K562 (cell line): ENCODE measurements around the gene VAC14. TPM values are rescaled to one million over a fixed set of nuclear protein-coding genes. Genes with fewer than 3 reads are reported as not detected.

Experiments
- ATAC-seq: fragments of 200-7000 bp; cut with Tn5 transposase; 3 replicates; pipeline ENCODE4 v1.9.1; 2020; ENCODE audit warnings: moderate library complexity
- BruUV-seq: library from RNA; stranded (reverse); fragments of 400-500 nt; replicated peaks from 2 replicates; lab custom pipeline; 2021; lab: Mats Ljungman, UMichigan
- CTCF ChIA-PET: fragments of 300-600 bp; formaldehyde crosslinking; extraction: SDS; loops from one replicate; lab custom pipeline; 2021; ENCODE audit warnings: low intra/inter-chr PET ratio; lab: Yijun Ruan, JAX
- POLR2A ChIA-PET: fragments of 300-600, 350-650 bp; sonication (Branson Sonifier 250); formaldehyde crosslinking; extraction: SDS; loops from one replicate; lab custom pipeline; 2021; ENCODE audit warnings: antibody characterized with exemption, inconsistent platforms; lab: Yijun Ruan, JAX
- DNase-seq, 4 experiments: peaks; one replicate each; pipeline versions ENCODE4 v3.0.0 to v3.0.0-alpha.2; 2011 to 2018; ENCODE audit warnings: low spot score in 3 of 4, mixed read lengths in 3 of 4; ENCODE audit errors: extremely low read depth in 1 of 4
- FAIRE-seq: peaks from 2 replicates; lab custom pipeline; 2011; peaks lifted over from hg19 to GRCh38; lab: Jason Lieb, UNC
- H2AFZ ChIP-seq: 2 replicates; pipeline ENCODE4 v1.6.0; 2011; ENCODE audit warnings: low read depth, low read length, control low read depth, inconsistent platforms
- H3K27ac ChIP-seq: fragments of 200-600 bp; 3 replicates; pipeline ENCODE4 v1.8.0; 2011; ENCODE audit warnings: low read depth, mild to moderate bottlenecking, control low read depth, inconsistent platforms, low read length, moderate library complexity, mixed read lengths; ENCODE audit errors: extremely low read depth
- H3K27me3 ChIP-seq, 2 experiments: fragments of 300-600 bp in 1 of 2; 2 replicates in 1 of 2; 3 replicates in 1 of 2; pipeline versions ENCODE4 v1.6.0 to v1.8.0; 2011; ENCODE audit warnings: inconsistent platforms in 2 of 2, low read length in 2 of 2, mild to moderate bottlenecking in 1 of 2, mixed read lengths in 1 of 2, moderate library complexity in 1 of 2; ENCODE audit not compliant: control insufficient read depth in 2 of 2, insufficient read depth in 2 of 2
- H3K36me3 ChIP-seq: fragments of 300-600 bp; 3 replicates; pipeline ENCODE4 v1.8.0; 2011; ENCODE audit warnings: mild to moderate bottlenecking, low read length, inconsistent platforms; ENCODE audit not compliant: control insufficient read depth, insufficient read depth
- H3K4me1 ChIP-seq, 2 experiments: fragments of 200-600 bp in 1 of 2; replicated peaks in 1 of 2; 2 replicates in 1 of 2; 3 replicates in 1 of 2; pipeline versions ENCODE4 v1.5.1 to v1.8.0; 2011; ENCODE audit warnings: inconsistent platforms in 2 of 2, low read length in 2 of 2, mild to moderate bottlenecking in 1 of 2, mixed read lengths in 1 of 2, moderate library complexity in 1 of 2; ENCODE audit not compliant: control insufficient read depth in 2 of 2, insufficient read depth in 2 of 2
- H3K4me2 ChIP-seq: 2 replicates; pipeline ENCODE4 v1.6.1; 2011; ENCODE audit warnings: low read length, control low read depth, inconsistent platforms, mixed read lengths; ENCODE audit not compliant: insufficient read depth
- H3K4me3 ChIP-seq: fragments of 200-600 bp; sonication (generic), shearing (Covaris generic); 2 replicates; pipeline ENCODE4 v1.5.1; 2016; ENCODE audit warnings: control low read depth, inconsistent platforms
- H3K79me2 ChIP-seq: fragments of 200-600 bp; 3 replicates; pipeline ENCODE4 v1.8.0; 2011; ENCODE audit warnings: low read length, inconsistent platforms; ENCODE audit not compliant: control insufficient read depth, insufficient read depth
- H3K9ac ChIP-seq, 2 experiments: 2 replicates each; pipeline versions ENCODE4 v1.6.0 to v1.6.1; 2011; ENCODE audit warnings: low read depth in 2 of 2, low read length in 2 of 2, control low read depth in 1 of 2, inconsistent platforms in 1 of 2, mild to moderate bottlenecking in 1 of 2, mixed read lengths in 1 of 2; ENCODE audit not compliant: insufficient read depth in 1 of 2
- H3K9me1 ChIP-seq: one replicate; pipeline ENCODE4 v1.6.0; 2011; ENCODE audit warnings: inconsistent platforms, mild to moderate bottlenecking, low read length, moderate library complexity; ENCODE audit not compliant: control insufficient read depth, insufficient read depth
- H3K9me3 ChIP-seq: replicated peaks from 2 replicates; pipeline ENCODE4 v1.5.1; 2011; ENCODE audit warnings: low read depth, low read length, inconsistent platforms; ENCODE audit not compliant: control insufficient read depth, insufficient read depth
- H4K20me1 ChIP-seq: replicated peaks from 2 replicates; pipeline ENCODE4 v1.6.1; 2011; ENCODE audit warnings: low read length, inconsistent platforms, mixed read lengths; ENCODE audit not compliant: control insufficient read depth, insufficient read depth
- CEBPB ChIP-seq: fragments of 450-650 bp; IDR thresholded peaks from 2 replicates; pipeline ENCODE4 v1.6.1; 2016; ENCODE audit warnings: missing genetic modification characterization, missing compliant biosample characterization
- JUN ChIP-seq, 2 experiments: sonication (generic) in 1 of 2; formaldehyde crosslinking in 1 of 2; IDR thresholded peaks; 2 replicates each; pipeline versions ENCODE4 v1.6.1 to v1.8.0; 2012 to 2022; ENCODE audit warnings: borderline replicate concordance in 2 of 2, mild to moderate bottlenecking in 2 of 2, improper control_type of control experiment in 1 of 2, low read depth in 1 of 2, low read length in 1 of 2, missing genetic modification reagents in 1 of 2
- LARP7 ChIP-seq: fragments of 450-650 bp; IDR thresholded peaks from 2 replicates; pipeline ENCODE4 v1.6.1; 2016
- RERE ChIP-seq: sonication (generic); formaldehyde crosslinking; IDR thresholded peaks from 2 replicates; pipeline ENCODE4 v1.8.0; 2023; ENCODE audit warnings: missing genetic modification reagents, mild to moderate bottlenecking, borderline replicate concordance
- SMARCC2 ChIP-seq: fragments of 450-650 bp; IDR thresholded peaks from 2 replicates; pipeline ENCODE4 v1.6.1; 2017; ENCODE audit warnings: antibody characterized with exemption, moderate library complexity, mild to moderate bottlenecking, low read depth
- TCF3 ChIP-seq: sonication (generic); formaldehyde crosslinking; IDR thresholded peaks from 2 replicates; pipeline ENCODE4 v1.4.0; 2020; ENCODE audit warnings: mild to moderate bottlenecking, missing genetic modification reagents
- ZKSCAN3 ChIP-seq: fragments of 250-450 bp; sonication (Bioruptor Pico); IDR thresholded peaks from 2 replicates; pipeline ENCODE4 v1.4.0; 2020
- ZNF695 ChIP-seq: fragments of 450-650 bp; formaldehyde crosslinking; IDR thresholded peaks from 2 replicates; pipeline ENCODE4 v1.4.0; 2020; ENCODE audit warnings: mild to moderate bottlenecking, moderate library complexity
- ZNF77 ChIP-seq: fragments of 250-450 bp; sonication (Bioruptor Pico); IDR thresholded peaks from 2 replicates; pipeline ENCODE4 v1.5.0; 2020
- WGBS: fragments of 100-300 bp; shearing (Covaris generic); methylation state at CpG from one replicate; pipeline ENCODE4 v1.1.6; 2016; ENCODE audit warnings: low coverage, mixed read lengths; ENCODE audit not compliant: insufficient coverage; ENCODE audit errors: missing lambda C conversion rate; 5-methylcytosine and 5-hydroxymethylcytosine counted together
- in situ Hi-C: fragments of 300-500 bp; cut with MboI; formaldehyde crosslinking; loops from 4 replicates; pipeline ENCODE4 v1.15.0; 2018; ENCODE audit warnings: inconsistent platforms, mixed read lengths
- intact Hi-C: fragments of 100-400 bp; cut with micrococcal nuclease; formaldehyde crosslinking; loops from 2 replicates; pipeline ENCODE4 v1.14.2; 2022
- polyA plus RNA-seq, 8 experiments: library from polyadenylated mRNA; depleted of rRNA in 4 of 8; stranded (reverse) in 5 of 8; unstranded in 3 of 8; fragments of >200 nt; fragmentation: Nextera tagmentation in 2 of 8; fragmentation: Illumina TruSeq in 1 of 8; extraction: Ambion mirVana in 2 of 8; extraction: Trizol in 1 of 8; gene quantifications; 2 replicates each; pipeline versions ENCODE4 v1.2.1 to v1.2.3, GENCODE V29; 2011 to 2014; ENCODE audit warnings: inconsistent platforms in 1 of 8, missing spikeins in 1 of 8
- total RNA-seq, 7 experiments: library from RNA; depleted of rRNA in 6 of 7; stranded (reverse); fragments of >200 nt in 6 of 7; fragmentation: Illumina TruSeq in 2 of 7; extraction: Trizol in 2 of 7; gene quantifications; 2 replicates each; pipeline versions ENCODE4 v1.2.1 to v1.2.3, GENCODE V29; 2011 to 2021; ENCODE audit warnings: low replicate concordance in 1 of 7
- TF ChIP-seq, protein P1 (sequence below): fragments of 250-450 bp; sonication (Bioruptor Pico); IDR thresholded peaks from 2 replicates; pipeline ENCODE4 v1.5.0; 2021
- TF ChIP-seq, protein P2 (sequence below): IDR thresholded peaks from 2 replicates; pipeline ENCODE4 v1.6.1; 2012; ENCODE audit warnings: low read depth, low read length, improper control_type of control experiment, borderline replicate concordance

Gene VAC14
- total and polyA plus RNA-seq, 9 of the 15 experiments (the other 6 are each of a cell fraction or from before 2014, with no cell fraction given) = 1.3 to 41.6 (median 26.6) TPM

- TF ChIP-seq CEBPB (tag) (no peak), LARP7 (no peak)
Observed at GRCh38 chr16:70665806-70666735, 134.9 kb downstream of the VAC14 start (continued).

GRCh38 chr16:70665113-70665694 lies 135.8 kb downstream of the VAC14 start:
- intact Hi-C loops (no loop called here), in situ Hi-C loops (no loop called here)
- Histone ChIP-seq H3K4me1 (peaks cover 0 to 28% of the 10 kb centered on the region in 2 experiments; a peak in 2 of 5 replicates), H3K4me2 (no peak overlapping the region), H3K9me1 (no peaks in the 10 kb centered on the region), H3K79me2 (no peaks in the 10 kb centered on the region), H3K27ac (no peak overlapping the region), H3K27me3 (no peaks in the 10 kb centered on the region), H3K9ac (no peak overlapping the region), H3K4me3 (no peak overlapping the region), H4K20me1 (no peaks in the 10 kb centered on the region), H3K36me3 (peaks cover 69% of the 10 kb centered on the region), H3K9me3 (no peaks in the 10 kb centered on the region), H2AFZ (no peak overlapping the region)
- POLR2A ChIA-PET = interaction anchor here (0.6 to 1.2 kb wide), 4 partner anchors 8 to 168 kb away, joined by 3 to 5 read pairs (median 4); no protein-coding TSS in a partner anchor
- FAIRE-seq (no peak), DNase-seq (no peak), ATAC-seq (no peak)
- BruUV-seq = no TSS peak
- CTCF ChIA-PET = no interaction called here
- 97% methylated on average over 9 of the region's 14 CpGs for WGBS
- TF ChIP-seq, protein P1, sequence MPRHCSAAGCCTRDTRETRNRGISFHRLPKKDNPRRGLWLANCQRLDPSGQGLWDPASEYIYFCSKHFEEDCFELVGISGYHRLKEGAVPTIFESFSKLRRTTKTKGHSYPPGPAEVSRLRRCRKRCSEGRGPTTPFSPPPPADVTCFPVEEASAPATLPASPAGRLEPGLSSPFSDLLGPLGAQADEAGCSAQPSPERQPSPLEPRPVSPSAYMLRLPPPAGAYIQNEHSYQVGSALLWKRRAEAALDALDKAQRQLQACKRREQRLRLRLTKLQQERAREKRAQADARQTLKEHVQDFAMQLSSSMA (CRISPR knock-in tag) = no peak
- no peak for TF ChIP-seq JUN (IDR thresholded peaks at IDR 0.05; ENCODE audit: borderline replicate concordance, low read depth, low read length)
- TF ChIP-seq JUN (CRISPR knock-in tag; IDR thresholded peaks at IDR 0.05; ENCODE audit: borderline replicate concordance) = no peak
- TF ChIP-seq TCF3 (CRISPR knock-in tag) = no peak
- no peak for TF ChIP-seq ZNF77 (CRISPR knock-in tag)
- TF ChIP-seq, protein P2, sequence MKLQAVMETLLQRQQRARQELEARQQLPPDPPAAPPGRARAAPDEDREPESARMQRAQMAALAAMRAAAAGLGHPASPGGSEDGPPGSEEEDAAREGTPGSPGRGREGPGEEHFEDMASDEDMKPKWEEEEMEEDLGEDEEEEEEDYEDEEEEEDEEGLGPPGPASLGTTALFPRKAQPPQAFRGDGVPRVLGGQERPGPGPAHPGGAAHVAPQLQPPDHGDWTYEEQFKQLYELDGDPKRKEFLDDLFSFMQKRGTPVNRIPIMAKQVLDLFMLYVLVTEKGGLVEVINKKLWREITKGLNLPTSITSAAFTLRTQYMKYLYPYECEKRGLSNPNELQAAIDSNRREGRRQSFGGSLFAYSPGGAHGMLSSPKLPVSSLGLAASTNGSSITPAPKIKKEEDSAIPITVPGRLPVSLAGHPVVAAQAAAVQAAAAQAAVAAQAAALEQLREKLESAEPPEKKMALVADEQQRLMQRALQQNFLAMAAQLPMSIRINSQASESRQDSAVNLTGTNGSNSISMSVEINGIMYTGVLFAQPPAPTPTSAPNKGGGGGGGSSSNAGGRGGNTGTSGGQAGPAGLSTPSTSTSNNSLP = no peak
- no peak for TF ChIP-seq ZKSCAN3 (CRISPR knock-in tag)
- TF ChIP-seq RERE (CRISPR knock-in tag) = no peak
- no peak for TF ChIP-seq ZNF695
- TF ChIP-seq SMARCC2 = no peak
